Left cardiac atrium (tissue), 4 donors: ENCODE data around the gene BICC1. TPM values are rescaled to one million over a fixed set of nuclear protein-coding genes. Genes with fewer than 3 reads are reported as not detected.

Experiments
- ATAC-seq, 2 donors: fragments of 200-7000 bp; cut with Tn5 transposase; one replicate each; pipeline ENCODE4 v1.9.1; 2020; ENCODE audit warnings: mild to moderate bottlenecking in 2 of 2, moderate library complexity in 2 of 2
- DNase-seq: peaks from one replicate; pipeline ENCODE4 v3.0.0-alpha.2; 2020
- intact Hi-C, 2 donors: fragments of 100-400 bp; cut with DNase I; formaldehyde crosslinking; loops; one replicate each; pipeline versions ENCODE4 v1.14.1 to v1.15.1; 2022 to 2023
- long read RNA-seq: library from polyadenylated mRNA; unstranded; transcript quantifications from one replicate; pipeline ENCODE4 v2.0.0, GENCODE V29; 2021
- total RNA-seq, 2 donors: library from RNA; stranded (reverse); fragmentation: NEBNext Ultra II Directional; extraction: Animal tissue kit (Norgen Biotek cat#: 25700); gene quantifications; one replicate each; pipeline ENCODE4 v1.2.1, GENCODE V29; 2021
- donor health status: DM: no; HTN: yes; CAD: no.
- donor health status: DM: no; HTN: yes; CAD: no; lungs with severe emphysema.
- donor health status: DM: yes; HTN: yes; CAD: no.
- donor health status: Dilated cardiomyopathy.

BICC1 gene, protein sequence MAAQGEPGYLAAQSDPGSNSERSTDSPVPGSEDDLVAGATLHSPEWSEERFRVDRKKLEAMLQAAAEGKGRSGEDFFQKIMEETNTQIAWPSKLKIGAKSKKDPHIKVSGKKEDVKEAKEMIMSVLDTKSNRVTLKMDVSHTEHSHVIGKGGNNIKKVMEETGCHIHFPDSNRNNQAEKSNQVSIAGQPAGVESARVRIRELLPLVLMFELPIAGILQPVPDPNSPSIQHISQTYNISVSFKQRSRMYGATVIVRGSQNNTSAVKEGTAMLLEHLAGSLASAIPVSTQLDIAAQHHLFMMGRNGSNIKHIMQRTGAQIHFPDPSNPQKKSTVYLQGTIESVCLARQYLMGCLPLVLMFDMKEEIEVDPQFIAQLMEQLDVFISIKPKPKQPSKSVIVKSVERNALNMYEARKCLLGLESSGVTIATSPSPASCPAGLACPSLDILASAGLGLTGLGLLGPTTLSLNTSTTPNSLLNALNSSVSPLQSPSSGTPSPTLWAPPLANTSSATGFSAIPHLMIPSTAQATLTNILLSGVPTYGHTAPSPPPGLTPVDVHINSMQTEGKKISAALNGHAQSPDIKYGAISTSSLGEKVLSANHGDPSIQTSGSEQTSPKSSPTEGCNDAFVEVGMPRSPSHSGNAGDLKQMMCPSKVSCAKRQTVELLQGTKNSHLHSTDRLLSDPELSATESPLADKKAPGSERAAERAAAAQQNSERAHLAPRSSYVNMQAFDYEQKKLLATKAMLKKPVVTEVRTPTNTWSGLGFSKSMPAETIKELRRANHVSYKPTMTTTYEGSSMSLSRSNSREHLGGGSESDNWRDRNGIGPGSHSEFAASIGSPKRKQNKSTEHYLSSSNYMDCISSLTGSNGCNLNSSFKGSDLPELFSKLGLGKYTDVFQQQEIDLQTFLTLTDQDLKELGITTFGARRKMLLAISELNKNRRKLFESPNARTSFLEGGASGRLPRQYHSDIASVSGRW
- 10 to 100 TPM; 13.0 to 14.2 TPM for total RNA-seq
- long read RNA-seq, partial matches to known transcripts = 0 of 4 reads
- long read RNA-seq, other reads (novel, unspliced or antisense) = 4 of 4 reads

DNA sequence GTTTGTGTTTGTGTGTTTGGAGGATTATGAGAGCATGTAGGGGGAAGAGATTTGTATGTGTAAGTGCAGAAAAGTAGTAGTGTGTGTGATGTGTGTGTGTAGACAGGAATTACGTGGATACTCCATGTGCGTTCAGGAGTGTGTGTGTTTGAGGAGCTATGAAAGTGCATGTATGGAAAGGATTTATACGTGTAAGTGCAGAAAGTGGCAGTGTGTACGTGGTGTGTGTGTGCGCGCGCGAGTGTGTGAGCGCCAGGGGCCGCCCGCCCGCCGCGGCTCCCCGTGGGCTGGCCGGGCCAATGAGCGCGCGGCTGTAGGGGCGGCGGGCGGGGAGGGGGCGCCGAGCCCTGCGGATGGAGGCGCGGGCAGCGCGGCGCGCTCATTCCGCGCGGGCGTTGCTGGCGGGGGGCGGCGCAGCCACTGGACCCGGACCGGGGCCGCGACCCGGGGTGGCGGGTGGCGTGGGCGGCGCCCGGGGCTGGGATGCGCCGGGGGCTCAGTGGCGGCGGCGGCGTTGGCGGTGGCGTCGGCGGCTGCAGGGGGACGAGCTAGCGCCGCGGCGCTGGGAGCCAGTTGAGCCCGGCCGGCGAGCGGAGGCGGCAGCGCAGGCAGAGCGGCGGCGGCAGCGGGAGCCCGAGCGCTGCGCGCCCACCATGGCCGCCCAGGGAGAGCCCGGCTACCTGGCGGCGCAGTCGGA is at the start of gene BICC1:
TSS of gene BICC1 (plus strand) at position 382 of the 697 bp plus-strand sequence. CDS start at position 654, 272 bp downstream.
- peak; percentile 58 for DNase-seq
- intact Hi-C loops = no loop called here

DNA sequence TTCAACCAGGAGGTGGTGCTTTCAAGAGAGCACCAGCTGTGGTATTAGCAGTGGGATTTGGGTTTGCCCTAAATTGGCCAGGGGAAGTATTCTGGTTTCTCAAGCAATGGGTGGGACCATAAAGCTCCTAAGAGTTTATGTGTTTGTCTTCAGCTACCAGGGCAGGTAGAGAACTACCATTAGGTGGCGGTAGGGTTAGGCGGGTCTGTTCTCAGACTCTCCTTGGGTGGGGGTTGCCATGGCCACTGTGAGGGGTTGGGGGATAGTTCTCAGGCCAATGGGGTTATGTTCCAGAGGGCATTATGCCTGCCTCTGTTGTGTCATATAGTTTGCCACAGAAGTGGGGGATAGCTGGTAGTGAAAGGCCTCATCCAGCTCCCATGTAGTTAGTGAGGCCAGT is 47.7 kb upstream of the BICC1 start:
- intact Hi-C loops = no loop called here
- DNase-seq = no peak
- ATAC-seq = no peak

More for the DNA sequence above, at the start of gene BICC1:
- peak; percentile 88 to 90 for ATAC-seq

DNA sequence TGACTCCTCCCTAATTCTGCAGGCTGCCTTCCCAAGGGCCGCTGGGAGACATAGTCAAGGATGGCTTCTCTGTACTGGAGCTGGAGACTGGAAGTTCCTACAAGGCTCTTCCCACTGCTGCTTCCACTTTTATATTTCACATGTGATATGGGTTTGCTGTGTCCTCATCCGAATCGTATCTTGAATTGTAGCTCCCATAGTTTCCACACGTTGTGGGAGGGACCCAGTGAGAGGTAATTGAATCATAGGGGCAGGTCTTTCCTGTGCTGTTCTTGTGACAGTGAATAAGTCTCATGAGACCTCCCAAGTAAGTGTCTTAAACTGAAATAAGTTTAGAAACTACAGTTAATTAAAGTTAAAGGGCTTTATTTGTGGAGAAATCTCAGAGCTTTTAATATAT is 47.0 kb upstream of the BICC1 start:
- DNase-seq (no peak), ATAC-seq (no peak)
- intact Hi-C loops = no loop called here

DNA sequence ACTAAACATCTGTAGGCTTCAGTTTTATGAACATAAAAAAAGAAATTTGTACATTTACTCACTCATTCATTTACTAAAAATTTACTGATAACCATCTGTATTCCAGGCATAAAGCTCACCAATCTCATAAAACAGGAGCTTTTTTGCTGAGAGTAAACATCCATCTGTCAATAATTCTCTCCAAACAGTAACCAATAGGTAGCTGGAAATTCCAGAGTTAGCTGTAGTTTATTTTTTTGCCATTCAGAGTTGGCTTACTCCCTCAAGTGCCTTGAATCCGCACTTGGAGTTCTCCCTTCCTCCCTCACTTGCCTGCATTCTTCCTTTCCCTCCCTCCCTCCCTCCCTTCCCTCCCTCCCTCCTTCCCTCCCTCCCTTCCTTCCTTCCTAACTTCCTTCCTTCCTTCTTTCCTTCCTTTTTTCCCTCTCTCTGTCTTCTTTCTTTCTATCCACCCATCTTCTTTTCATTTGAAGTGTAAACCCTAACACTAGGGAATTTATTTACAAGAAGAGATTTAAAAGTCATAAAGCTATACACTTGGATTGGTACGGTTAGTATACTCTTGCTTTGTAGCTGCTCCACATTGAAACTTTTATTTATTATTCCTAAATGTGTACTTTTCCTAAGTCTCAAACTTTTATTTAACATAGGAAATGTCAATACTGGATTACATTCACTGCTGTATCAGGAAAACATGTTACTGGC is 44.6 kb upstream of the BICC1 start:
- no peak for DNase-seq
- peak in 1 of 2 donors; percentile 39 for ATAC-seq
- intact Hi-C loops = no loop called here

DNA sequence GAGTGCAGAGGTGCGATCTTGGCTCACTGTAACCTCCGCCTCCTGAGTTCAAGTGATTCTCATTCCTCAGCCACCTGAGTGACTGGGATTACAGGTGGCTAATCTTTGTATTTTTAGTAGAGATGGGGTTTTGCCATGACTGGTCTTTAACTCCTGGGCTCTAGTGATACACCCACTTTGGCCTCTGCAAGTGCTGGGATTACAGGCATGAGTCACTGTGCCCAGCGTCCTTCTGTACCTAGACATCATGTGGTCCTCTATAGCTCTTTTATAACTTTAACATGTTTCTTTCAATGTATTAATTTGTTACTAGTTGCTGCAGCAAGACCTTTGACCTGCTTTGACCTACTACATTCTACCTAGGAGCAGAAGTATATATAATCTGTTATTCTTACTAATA is 38.7 kb upstream of the BICC1 start:
- ATAC-seq = no peak
- intact Hi-C loops = no loop called here

DNA sequence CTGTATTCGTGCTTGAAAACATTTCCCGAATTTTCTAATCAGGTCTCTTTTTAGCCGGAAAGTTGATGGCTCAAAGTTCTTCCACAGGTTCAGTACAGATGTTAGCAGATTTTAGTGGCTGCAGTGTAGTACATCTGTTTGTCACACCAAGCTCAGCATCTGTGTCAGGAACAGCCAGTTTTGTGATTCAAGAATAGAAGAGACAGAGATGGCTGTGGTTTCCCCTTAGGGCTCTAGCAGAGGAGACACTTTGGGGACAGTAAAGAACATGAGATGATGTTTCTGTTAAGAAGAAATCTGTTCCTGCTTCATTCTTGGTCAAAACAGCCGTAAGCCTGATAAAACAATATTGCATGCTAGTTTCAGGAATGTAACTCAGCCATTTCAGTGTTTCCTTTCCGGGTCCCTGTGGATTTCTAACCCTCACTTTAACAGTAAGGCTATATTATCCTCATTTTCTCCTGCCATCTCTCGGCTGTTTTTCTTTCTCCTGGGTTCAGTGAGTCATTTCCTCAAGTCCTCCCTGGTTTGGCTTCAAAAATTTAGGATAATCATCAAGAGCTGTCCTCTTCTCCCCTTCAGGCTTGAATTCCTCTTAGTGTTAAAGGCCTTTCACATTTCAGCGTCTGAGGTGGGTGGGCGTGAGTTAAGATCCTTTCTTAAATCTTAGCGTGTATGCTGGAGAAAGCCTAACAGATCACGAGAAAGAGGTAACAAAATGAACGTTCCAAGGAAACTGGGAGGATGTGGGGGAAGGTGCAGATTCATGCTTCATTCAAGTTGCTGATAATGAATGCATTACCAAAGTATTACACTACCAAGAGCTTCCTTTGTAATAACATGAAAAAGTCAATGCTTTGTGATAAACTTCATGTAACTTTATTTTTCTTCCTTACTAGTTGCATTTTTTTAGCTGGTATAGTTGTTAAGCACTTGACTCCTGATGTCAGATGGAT is 37.1 kb upstream of the BICC1 start:
- no peak for DNase-seq
- intact Hi-C loops = no loop called here
- ATAC-seq = peak in 1 of 2 donors; percentile 78

More for the DNA sequence above, 38.7 kb upstream of the BICC1 start:
- DNase-seq = no peak

DNA sequence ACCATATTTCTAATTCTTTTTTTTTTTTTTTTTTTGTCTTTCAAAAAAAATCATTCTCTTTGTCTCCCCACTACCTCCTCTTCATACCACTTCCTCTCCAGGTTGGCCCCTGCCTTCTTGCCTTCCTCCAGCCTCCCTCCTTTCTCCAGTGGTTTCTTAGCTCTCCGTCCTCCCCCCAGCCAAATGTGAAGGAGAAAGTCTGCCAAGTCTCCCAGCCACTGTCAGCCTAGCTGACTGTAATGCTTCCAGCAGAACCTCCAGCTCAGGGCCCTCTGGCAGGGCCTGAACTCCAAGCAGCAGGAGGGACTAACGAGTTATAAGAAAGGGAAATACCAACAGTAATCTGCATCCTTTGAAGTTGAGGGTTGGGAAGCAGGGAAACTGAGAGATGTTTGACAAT is 35.5 kb upstream of the BICC1 start:
- ATAC-seq (peak; percentile 75 to 85), DNase-seq (peak; percentile 28)
- intact Hi-C loops = no loop called here

DNA sequence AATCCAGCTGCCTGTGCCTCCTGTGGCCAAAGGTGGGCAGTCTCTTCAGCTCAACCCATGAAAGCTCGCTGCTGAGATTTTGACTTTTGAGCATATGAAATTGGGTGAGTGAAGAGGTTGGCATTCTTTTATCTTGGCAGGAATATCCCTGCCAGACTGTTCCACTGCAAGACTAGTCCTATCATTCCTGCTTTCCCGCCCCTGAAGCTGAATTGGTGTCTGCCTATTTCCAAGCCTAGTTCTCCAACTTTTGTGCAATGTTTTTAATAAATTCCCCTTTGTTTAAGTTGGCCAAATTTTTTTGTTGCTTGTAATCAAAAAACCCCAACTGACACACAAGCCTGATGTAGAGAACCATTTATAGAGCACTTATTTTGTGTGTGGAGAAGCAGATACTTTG is 34.8 kb upstream of the BICC1 start:
- DNase-seq = no peak
- intact Hi-C loops = no loop called here
- peak in 1 of 2 donors; percentile 58 for ATAC-seq

DNA sequence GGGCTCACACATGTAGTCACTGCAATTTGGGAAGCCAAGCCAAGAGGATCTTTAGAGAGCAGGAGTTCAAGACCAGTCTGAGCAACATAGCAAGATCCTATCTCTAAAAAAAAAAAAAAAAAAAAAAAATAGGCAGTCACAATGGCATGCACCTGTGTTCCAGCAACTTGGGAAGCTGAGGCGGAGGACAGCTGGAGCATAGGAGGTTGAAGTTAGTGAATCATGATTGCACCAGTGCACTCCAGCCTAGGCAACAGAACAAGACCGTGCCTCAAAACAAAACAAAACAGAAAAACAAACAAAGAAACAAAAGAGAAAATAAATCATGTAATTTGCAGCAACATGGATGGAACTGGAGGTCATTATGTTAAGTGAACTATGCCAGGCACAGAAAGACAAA is 33.6 kb upstream of the BICC1 start:
- intact Hi-C loops = no loop called here
- DNase-seq (no peak), ATAC-seq (no peak)

DNA sequence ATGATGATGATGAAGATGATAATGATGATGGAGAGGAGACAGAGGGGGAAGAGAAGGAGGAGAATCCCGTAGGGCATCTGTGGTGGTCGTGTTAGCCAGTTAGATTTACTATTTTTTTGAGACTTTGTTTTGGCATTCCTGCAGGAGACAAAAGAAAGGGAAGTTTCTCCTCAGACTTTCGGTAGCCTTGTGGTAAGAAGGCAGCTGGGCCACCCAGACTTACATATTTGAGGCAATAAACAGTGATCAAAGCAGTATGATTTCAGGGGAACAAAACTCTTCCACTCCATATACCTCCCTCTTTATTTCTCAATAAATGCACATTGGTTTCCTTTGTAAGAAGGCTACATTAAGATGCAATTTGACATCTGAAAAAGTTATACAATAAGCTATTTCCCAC is 32.4 kb upstream of the BICC1 start:
- ATAC-seq = no peak
- intact Hi-C loops = no loop called here
- no peak for DNase-seq

DNA sequence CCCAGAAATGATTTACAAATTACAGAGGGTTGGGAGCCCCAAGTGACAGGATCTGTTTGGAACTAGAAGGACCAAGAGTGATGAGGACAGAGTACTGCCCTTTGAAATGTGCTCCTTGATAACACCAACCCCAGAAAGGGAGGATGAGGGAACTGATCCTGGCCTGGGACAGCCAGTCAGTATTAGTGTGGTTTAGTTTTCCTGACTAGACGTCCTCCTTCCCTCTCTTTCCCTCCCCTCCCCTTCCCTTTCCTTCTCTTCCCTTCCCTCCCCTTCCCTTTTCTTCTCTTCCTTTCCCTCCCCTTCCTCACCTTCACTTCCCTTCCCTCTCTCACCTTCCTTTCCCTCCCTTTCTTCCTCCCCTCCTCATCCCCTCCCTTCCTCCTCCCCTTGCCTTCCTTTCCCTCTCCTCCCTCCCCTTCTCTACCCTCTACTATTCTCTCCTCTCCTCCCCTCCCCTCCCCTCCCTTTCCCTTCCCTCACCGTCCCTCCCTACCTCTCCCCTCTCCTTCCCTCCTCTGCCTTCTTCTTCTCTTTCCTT is 31.0 kb upstream of the BICC1 start:
- DNase-seq (no peak), ATAC-seq (no peak)
- intact Hi-C loops = no loop called here

DNA sequence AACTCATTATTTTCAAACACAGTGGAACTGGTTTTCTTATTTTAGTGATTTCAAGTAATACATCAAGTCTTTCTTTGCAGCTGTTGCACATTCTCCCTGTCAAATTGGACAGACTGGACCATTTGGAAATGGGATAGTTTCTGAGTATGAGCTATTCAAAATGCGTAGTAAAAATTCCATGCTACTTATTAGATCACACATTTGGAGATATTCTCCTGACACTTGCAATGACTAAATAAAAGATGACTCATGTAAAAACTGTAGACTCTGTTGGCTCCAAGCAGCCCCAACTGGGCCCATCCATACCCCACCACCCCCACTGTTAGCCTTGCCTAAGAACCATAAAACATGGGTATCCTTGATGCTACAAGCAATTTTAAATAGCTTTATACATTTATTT is 25.9 kb upstream of the BICC1 start:
- intact Hi-C loops = no loop called here
- ATAC-seq (peak in 1 of 2 donors; percentile 75), DNase-seq (no peak)

DNA sequence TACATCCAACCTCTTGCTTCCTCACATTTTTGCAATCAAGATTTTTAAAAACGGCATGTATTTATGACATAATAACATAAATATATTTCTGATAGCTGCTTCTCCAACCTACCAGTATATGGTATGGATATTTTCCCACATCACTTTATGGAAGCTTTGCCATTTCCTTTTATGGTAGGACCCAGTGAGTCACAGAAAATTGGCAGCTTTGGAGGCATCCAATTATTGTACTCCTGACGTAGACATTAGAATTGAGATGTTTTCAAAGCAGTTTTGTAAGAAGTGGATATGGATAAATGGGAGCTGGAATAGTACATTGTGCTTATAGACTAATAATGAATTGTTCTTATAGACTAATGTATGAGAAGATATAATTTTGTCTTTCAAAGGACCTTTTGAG is 23.8 kb upstream of the BICC1 start:
- ATAC-seq = no peak
- intact Hi-C loops = no loop called here

DNA sequence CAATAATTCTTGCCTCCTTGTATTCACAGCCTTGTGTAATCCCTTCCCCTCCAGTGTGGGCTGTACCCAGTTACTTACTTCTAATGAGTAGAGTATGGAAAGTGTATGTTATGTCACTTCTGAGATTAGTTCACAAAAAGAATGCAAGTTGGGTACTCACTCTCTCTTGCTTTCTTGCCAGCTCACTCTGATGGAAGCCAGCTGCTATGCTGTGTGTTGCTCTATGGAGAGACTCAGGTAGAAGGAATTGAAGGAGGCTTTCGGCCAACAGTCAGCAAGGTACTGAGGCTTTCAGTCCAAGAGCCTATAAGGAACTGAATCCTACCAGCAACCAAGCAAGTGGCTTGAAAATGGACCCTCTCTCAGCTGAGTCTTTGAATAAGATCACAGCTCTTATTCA is 9.7 kb upstream of the BICC1 start:
- DNase-seq = no peak
- ATAC-seq = no peak
- intact Hi-C loops = no loop called here

More for the DNA sequence above, 23.8 kb upstream of the BICC1 start:
- no peak for DNase-seq

DNA sequence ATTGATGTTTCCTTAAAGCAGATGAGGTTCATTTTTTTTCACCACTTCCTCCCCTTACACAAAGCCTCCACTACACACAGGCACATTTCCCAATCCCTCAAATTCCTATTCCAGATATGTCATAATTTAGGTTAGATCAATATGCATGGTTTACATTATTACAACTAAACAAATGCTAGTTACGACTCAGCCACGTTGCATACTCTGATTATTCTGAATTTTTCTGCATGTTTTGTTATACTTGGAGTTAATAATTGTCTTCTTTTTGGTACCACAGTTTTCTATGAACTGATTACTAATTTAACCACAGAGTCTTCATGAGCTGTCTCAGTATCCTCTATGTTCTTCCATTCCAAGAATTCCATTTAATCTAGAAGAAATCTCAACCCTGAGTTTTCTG is 4.4 kb upstream of the BICC1 start:
- ATAC-seq (no peak), DNase-seq (no peak)
- intact Hi-C loops = no loop called here

DNA sequence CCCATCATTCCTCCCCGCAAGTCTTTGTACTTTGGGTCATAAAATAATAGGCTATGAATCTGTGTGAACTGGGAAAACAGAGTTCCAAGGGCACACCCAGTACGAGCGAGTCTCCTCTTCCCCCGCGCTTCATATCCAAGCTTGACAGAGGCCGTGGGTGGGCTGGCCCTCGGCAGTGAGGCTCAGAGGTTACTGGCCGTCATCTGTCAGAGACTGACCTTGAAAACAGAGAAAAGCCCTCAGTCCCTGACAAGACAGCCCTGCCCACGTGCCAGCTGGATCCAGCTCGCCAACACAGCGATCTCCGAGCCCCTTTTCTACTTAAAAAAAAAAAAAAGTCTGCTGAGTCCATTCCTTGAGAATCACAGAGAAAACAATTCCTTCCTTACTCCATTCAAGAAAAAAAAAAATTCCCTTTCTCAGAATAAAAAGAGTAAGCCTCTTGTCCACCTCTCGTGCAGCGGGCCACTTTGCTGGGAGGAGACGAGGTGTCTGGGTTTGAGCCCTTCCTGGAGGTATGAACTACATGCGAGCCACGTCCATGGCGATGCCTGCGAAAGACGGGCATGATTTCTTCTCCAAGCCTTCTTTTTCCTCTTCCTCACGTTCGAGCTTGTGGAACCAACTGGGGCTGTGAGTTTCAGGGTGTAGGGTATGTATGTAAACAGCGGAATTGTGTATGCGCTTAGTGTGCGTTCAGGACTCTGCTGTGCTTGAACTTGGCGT is 744 bp upstream of the BICC1 start:
- intact Hi-C loops = no loop called here
- peak; percentile 22 to 64 for ATAC-seq
- DNase-seq = peak; percentile 40
